Measurements from ENCODE around the gene KMT5B. TPM values are rescaled to one million over a fixed set of nuclear protein-coding genes. Genes with fewer than 3 reads are reported as not detected.

KMT5B gene
- total and polyA plus RNA-seq, 10 of the 15 experiments (the other 5 are each of a cell fraction or from before 2014, with no cell fraction given), result 4.7 to 21.8 (median 18.0) TPM

DNA sequence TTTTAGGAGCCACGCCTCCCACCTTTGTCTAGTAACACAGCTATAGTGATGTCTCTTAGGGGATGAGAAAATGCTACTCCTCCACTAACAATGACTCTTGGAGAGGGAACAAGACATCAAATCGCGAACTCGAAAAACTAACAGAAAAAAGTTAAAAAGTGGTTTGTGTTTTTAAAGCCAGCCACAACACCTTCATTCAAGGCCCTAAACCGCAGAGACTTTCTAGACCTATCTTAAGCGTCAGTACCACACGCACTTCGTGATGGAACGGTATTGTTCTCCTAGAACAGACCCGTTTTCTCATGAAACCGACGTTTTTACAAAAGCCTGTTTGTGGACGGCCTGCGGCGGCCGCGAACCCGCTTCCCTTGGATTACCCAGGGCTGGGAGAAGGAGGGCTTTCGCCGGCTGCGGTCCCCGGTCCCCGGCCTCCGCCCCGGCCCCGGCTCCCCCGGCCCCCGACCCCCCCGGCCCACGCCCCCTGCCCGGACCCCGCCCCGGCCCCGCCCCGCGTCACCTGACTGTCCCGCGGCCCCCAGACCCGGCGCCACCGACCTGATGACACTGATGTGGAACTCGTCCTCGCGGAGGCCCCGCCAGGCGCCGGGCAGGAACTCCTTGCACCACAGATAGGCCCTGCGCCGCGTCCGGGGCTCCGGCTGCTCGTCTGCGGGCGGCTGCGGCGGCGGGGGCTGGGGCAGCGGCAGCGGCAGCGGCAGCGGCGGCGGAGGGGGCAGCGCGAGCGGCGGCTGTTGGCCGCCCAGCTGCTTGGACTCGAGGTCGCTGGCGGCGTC is 92.6 kb downstream of the KMT5B start (continued):
- TF ChIP-seq, protein P1, sequence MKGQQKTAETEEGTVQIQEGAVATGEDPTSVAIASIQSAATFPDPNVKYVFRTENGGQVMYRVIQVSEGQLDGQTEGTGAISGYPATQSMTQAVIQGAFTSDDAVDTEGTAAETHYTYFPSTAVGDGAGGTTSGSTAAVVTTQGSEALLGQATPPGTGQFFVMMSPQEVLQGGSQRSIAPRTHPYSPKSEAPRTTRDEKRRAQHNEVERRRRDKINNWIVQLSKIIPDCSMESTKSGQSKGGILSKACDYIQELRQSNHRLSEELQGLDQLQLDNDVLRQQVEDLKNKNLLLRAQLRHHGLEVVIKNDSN (IDR thresholded peaks at IDR 0.05; ENCODE audit: borderline replicate concordance, extremely low read length, insufficient read depth, low read depth, low read length), result no peak
- TF ChIP-seq ZNF24 (IDR thresholded peaks at IDR 0.05), result no peak
- TF ChIP-seq, protein P2, sequence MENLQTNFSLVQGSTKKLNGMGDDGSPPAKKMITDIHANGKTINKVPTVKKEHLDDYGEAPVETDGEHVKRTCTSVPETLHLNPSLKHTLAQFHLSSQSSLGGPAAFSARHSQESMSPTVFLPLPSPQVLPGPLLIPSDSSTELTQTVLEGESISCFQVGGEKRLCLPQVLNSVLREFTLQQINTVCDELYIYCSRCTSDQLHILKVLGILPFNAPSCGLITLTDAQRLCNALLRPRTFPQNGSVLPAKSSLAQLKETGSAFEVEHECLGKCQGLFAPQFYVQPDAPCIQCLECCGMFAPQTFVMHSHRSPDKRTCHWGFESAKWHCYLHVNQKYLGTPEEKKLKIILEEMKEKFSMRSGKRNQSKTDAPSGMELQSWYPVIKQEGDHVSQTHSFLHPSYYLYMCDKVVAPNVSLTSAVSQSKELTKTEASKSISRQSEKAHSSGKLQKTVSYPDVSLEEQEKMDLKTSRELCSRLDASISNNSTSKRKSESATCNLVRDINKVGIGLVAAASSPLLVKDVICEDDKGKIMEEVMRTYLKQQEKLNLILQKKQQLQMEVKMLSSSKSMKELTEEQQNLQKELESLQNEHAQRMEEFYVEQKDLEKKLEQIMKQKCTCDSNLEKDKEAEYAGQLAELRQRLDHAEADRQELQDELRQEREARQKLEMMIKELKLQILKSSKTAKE (IDR thresholded peaks at IDR 0.05; ENCODE audit: low read depth, poor library complexity, severe bottlenecking), result peak; percentile 65
- TF ChIP-seq STAT3 (IDR thresholded peaks at IDR 0.05; ENCODE audit: low read depth, low read length), result no peak
- peak; percentile 53 for TF ChIP-seq ZNF384 (IDR thresholded peaks at IDR 0.05; ENCODE audit: borderline replicate concordance, low read depth, low read length)
- TF ChIP-seq RUNX3 (IDR thresholded peaks at IDR 0.05; ENCODE audit: low read length), result peak; percentile 95
- TF ChIP-seq, protein P3, sequence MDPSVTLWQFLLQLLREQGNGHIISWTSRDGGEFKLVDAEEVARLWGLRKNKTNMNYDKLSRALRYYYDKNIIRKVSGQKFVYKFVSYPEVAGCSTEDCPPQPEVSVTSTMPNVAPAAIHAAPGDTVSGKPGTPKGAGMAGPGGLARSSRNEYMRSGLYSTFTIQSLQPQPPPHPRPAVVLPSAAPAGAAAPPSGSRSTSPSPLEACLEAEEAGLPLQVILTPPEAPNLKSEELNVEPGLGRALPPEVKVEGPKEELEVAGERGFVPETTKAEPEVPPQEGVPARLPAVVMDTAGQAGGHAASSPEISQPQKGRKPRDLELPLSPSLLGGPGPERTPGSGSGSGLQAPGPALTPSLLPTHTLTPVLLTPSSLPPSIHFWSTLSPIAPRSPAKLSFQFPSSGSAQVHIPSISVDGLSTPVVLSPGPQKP (IDR thresholded peaks at IDR 0.05; ENCODE audit: low read depth, low read length), result no peak
- no peak for TF ChIP-seq YY1 (IDR thresholded peaks at IDR 0.05; ENCODE audit: low read depth, low read length)
- 0 out of 4 replicates have a peak, but pooled peaks of 1 of the 2 experiments have one; percentile 9 for TF ChIP-seq IKZF2 (IDR thresholded peaks at IDR 0.05)
- TF ChIP-seq ASH2L (IDR thresholded peaks at IDR 0.05; ENCODE audit: borderline replicate concordance, low read depth), result no peak
- no peak for TF ChIP-seq RFX5 (IDR thresholded peaks at IDR 0.05; ENCODE audit: low read depth, low read length)
- TF ChIP-seq, protein P4, sequence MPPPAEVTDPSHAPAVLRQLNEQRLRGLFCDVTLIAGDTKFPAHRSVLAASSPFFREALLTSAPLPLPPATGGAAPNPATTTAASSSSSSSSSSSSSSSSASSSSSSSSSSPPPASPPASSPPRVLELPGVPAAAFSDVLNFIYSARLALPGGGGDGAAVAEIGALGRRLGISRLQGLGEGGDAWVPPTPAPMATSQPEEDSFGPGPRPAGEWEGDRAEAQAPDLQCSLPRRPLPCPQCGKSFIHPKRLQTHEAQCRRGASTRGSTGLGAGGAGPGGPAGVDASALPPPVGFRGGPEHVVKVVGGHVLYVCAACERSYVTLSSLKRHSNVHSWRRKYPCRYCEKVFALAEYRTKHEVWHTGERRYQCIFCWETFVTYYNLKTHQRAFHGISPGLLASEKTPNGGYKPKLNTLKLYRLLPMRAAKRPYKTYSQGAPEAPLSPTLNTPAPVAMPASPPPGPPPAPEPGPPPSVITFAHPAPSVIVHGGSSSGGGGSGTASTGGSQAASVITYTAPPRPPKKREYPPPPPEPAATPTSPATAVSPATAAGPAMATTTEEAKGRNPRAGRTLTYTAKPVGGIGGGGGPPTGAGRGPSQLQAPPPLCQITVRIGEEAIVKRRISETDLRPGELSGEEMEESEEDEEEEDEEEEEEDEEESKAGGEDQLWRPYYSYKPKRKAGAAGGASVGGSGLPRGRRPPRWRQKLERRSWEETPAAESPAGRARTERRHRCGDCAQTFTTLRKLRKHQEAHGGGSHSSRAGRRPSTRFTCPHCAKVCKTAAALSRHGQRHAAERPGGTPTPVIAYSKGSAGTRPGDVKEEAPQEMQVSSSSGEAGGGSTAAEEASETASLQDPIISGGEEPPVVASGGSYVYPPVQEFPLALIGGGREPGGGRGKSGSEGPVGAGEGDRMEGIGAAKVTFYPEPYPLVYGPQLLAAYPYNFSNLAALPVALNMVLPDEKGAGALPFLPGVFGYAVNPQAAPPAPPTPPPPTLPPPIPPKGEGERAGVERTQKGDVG (CRISPR knock-in tag; IDR thresholded peaks at IDR 0.05), result no peak
- no peak for TF ChIP-seq SPI1 (IDR thresholded peaks at IDR 0.05; ENCODE audit: borderline replicate concordance, insufficient read depth, low read depth, low read length)
- TF ChIP-seq, protein P5, sequence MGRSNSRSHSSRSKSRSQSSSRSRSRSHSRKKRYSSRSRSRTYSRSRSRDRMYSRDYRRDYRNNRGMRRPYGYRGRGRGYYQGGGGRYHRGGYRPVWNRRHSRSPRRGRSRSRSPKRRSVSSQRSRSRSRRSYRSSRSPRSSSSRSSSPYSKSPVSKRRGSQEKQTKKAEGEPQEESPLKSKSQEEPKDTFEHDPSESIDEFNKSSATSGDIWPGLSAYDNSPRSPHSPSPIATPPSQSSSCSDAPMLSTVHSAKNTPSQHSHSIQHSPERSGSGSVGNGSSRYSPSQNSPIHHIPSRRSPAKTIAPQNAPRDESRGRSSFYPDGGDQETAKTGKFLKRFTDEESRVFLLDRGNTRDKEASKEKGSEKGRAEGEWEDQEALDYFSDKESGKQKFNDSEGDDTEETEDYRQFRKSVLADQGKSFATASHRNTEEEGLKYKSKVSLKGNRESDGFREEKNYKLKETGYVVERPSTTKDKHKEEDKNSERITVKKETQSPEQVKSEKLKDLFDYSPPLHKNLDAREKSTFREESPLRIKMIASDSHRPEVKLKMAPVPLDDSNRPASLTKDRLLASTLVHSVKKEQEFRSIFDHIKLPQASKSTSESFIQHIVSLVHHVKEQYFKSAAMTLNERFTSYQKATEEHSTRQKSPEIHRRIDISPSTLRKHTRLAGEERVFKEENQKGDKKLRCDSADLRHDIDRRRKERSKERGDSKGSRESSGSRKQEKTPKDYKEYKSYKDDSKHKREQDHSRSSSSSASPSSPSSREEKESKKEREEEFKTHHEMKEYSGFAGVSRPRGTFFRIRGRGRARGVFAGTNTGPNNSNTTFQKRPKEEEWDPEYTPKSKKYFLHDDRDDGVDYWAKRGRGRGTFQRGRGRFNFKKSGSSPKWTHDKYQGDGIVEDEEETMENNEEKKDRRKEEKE (IDR thresholded peaks at IDR 0.05), result no peak
- TF ChIP-seq CREM (IDR thresholded peaks at IDR 0.05; ENCODE audit: low read depth), result peak; percentile 27; the same call in 1 of the 2 replicates
- no peak for TF ChIP-seq RAD21 (IDR thresholded peaks at IDR 0.05; ENCODE audit: insufficient read depth, low read depth, low read length)
- TF ChIP-seq MXI1 (IDR thresholded peaks at IDR 0.05; ENCODE audit: low read depth, low read length), result 0 out of 2 replicates have a peak, but pooled peaks have one; percentile 29
- no peak for TF ChIP-seq KAT2A (conservative IDR thresholded peaks at IDR 0.05; ENCODE audit: control insufficient read depth, low read depth, low read length)
- no peak for TF ChIP-seq NR2C1 (IDR thresholded peaks at IDR 0.05)
